NOMO-1 (cell line): ENCODE measurements around the gene TNFRSF1A.
"Not testable (repeated sequence)": the region's sequence is repeated elsewhere in the genome, so short reads cannot be mapped to it uniquely, and the experiment has no call there.

Experiments
- DNase-seq, 2 experiments: peaks; one replicate each; lab custom pipeline; 2025; ENCODE audit not compliant: unreplicated experiment in 2 of 2; lab: John Stamatoyannopoulos, UW

Gene TNFRSF1A

DNA sequence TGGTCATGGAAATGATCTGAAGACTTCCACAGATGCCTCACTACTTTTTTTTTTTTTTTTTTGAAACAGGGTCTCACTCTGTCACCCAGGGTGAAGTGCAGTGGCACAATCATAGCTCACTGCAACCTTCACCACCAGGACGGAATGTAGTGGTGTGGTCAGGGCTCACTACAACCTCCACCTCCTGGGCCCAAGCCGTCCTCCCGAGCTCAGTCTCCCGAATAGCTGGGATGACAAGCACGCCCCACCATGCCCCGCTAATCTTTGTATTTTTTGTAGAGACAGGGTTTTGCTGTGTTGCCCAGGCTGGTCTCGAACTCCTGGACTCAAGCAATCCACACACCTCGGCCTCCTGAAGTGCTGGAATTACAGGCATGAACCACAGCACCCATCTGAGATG, 3.3 kb downstream of the TNFRSF1A start:
- DNase-seq = not testable (repeated sequence)

DNA sequence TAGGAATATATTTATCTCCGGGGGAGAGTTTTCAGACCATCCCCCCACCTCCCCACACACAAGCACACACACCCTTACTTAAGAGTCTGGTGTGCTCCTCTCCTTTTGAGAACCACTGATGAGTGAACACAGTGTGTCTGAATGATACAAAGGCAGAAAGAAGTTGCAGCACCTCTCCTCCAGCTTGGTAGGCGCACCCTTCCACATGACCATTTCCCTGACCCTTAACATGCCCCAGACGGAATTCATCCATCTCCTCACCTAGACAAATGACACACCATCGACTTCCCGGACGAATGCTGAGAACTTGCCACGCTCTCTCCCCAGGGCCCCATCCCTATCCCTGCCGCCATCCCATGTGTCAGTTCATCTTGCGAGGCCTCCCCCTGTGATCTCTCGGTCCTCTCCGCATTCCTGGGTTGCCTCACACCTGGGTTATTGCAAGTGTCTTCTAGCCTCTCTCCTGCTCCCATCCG, 3.9 kb downstream of the TNFRSF1A start:
- DNase-seq = no peak

GRCh38 chr12:6336889-6337853, 4.7 kb downstream of the TNFRSF1A start:
- DNase-seq = peak in 1 of 2 experiments; percentile 48

DNA sequence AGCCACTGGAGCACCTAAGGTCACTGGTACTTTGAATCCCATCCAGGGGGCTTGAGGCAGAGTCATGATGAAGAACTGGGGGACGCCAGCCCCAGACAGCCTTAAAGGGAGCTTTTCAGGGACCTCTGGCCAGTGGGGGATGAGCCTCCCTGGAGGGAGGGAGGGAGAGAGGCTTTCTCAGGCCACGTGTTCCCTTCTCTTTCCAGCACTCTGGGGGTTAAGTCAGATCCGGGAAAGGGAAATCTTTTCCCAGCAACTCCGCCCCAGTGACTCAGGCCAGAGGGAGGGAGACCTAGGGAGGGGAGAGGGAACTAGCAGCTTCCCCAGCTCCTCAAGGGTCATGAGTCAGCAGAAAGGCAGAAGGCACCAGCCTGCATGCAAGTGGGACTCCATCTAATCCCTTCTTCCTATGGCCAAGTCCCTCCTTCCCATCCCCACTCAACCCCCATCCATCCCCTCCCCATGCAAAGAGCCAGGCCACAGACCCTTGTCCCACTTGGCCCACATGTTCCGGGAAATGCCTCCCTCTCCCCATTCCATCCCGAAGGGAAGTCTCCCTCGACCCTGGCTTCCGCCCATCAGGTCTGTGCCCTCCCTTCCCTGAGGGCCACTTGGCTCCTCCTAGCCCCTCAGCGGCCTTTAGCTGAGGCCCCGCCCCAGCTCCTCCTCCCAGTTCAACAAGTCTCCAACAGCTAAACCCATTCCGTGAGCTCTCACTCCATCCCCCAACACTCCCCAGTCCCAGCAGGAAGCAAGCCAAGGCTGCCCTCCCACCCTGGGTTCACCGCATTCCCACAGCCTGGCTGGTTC, 5.6 kb downstream of the TNFRSF1A start:
- peak; percentile 77 to 87 for DNase-seq

GRCh38 chr12:6335451-6336078, 6.3 kb downstream of the TNFRSF1A start:
- peak; percentile 53 to 67 for DNase-seq

GRCh38 chr12:6334940-6335450, 6.9 kb downstream of the TNFRSF1A start:
- DNase-seq = no peak

DNA sequence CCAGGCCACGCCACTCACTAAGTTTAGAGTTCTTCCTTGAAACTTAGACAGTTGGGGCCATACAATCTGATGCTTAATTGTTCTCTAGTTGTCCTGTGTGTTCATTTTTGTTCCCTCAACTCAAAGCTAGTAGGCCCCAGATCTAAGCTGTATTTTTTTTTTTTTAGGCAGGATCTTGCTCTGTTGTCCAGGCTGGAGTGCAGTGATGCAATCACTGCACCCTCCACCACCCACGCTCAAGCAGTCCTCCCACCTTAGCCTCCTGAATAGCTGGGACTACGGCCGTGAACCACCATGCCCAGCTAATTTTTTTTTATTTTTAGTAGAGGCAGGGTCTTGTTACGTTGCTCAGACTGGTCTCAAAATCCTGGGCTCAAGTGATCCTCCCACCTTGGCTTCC, 7.5 kb downstream of the TNFRSF1A start:
- DNase-seq = no peak

DNA sequence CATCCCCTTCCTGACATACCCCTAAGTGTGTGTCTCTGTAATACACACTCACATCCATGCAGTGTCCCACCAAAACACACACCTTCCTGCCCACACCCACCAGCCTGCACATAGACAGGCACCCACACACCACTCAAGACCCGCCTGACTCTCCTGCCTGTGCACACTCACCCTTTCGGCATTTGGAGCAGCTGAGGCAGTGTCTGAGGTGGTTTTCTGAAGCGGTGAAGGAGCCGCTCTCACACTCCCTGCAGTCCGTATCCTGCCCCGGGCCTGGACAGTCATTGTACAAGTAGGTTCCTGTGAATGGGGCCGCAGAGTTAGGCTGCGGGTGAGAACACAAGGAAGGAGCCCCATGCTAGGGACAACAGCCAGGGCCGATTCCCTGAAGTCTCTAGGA, 8.3 kb downstream of the TNFRSF1A start:
- no peak for DNase-seq

- DNase-seq = peak in 1 of 2 experiments; percentile 57
These were observed 8.8 kb downstream of the TNFRSF1A start for GRCh38 chr12:6333029-6333428.

DNA sequence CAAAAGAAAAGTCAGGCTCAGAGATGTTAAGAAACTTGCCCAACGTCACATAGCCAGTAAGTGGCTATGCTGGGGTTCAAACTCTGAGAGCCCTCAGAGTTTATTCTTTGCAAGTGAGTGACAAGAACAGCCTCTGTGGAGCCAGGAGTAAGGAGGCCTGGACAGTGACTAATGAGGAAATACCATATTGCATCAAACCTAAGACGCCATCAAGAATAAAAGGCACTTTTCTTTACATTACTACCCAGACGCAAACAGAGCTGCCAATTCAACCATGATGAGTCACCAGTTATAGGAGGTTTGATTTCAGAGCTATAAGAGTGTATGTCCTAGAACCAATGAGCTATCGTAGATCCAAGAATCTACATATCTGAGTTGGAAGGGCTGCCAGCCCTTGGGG, 9.4 kb downstream of the TNFRSF1A start:
- DNase-seq = peak; percentile 15 to 43

GRCh38 chr12:6330999-6331714, 10.7 kb downstream of the TNFRSF1A start:
- no peak for DNase-seq

GRCh38 chr12:6330192-6330591, 11.7 kb downstream of the TNFRSF1A start:
- DNase-seq = no peak

- DNase-seq = no peak
These were observed 12.2 kb downstream of the TNFRSF1A start for GRCh38 chr12:6329703-6330064.

DNA sequence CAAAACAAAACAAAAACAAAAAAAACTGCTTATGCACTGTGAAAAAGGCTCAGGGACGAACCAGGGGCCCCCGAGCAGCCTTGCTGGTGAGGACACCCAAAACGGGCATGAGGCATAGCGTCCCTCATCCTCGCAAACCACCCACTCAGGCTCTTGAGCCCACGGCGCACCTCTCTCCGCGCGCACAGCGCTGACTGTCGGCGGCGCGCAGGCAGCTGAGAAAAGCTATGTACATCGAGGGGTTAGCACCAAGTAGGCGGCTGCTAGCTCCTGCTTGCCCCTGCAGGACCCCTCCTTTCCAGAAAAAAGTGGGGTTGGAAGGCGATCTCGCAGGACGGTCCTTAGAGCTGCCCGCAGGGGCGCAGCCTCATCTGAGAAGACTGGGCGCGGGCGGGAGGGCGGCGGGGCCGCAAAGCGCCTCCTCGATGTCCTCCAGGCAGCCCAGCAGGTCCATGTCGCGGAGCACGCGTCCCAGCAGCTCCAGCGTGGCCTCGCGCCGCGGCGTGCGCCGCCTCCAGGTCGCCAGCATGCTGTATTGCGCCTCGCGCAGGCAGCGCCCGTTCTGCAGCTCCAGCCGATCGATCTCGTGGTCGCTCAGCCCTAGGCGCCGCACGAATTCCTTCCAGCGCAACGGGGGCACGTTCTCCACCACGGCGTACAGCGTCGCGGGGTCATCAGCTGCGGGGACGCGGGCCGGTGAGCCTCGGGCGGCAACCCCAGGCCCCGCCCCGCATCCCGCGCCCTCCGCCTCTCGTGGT, 12.8 kb downstream of the TNFRSF1A start:
- DNase-seq = no peak

DNA sequence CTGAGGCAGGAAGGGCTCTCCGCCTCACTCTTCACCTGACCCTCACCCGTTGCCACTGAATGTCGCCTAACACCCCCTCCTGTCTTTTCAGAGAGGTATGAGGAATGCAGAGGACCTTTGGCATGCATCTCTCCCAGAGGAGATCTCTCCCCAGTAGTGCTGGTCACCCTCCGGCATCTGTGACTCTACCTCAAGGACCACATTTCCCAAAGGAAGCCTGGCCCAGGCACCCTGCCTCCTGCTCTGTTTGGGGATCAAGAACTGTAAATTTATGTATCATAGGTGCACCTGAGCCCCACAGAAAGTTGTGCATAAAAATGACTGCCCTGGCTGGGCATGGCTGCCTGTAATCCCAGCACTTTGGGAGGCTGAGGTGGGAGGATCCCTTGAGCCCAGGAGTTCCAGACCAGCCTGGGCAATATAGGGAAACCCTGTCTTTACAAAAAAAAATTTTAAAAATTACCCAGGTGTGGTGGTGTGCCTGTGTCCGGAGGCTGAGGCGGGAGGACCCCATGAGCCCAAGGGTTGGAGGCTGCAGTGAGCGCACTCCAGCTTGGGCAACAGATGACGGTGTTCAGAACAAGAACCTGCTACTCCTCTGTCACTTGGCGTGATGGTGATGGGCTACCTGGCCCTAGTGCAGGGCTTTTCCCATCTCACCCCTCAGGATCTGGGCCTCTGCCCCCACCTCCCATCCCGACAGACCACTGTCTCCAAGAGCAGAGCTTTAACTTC, 13.7 kb downstream of the TNFRSF1A start:
- DNase-seq = no peak

DNA sequence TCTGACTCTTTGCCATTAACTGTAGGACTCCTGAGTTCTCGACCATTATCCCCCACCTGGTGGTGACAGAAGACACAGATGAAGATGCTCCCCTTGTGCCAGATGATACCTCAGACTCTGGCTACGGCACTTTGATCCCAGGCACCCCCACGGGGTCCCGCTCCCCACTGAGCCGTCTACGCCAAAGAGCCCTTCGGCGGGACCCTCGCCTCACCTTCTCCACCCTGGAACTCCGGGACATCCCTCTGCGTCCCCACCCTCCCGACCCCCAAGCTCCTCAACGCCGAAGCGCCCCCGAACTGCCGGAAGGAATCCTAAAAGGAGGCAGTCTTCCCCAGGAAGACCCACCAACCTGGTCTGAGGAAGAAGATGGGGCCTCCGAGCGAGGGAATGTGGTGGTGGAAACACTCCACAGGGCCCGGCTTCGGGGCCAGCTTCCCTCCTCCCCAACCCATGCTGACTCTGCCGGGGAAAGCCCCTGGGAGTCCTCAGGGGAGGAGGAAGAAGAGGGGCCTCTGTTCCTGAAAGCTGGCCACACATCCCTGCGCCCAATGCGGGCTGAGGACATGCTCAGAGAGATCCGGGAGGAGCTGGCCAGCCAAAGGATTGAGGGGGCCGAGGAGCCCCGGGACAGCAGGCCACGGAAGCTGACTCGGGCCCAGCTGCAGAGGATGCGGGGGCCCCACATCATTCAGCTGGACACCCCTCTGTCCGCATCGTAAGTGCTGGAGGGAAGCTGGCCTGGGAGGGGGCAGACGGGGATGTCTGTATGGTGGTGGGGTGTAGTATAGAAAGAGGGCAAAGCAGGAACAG, 14.4 kb downstream of the TNFRSF1A start:
- DNase-seq = no peak

GRCh38 chr12:6326316-6327228, 15.3 kb downstream of the TNFRSF1A start:
- DNase-seq = peak in 1 of 2 experiments; percentile 22
